Measurements from ENCODE around the gene ACTA1.

ACTA1 gene

DNA sequence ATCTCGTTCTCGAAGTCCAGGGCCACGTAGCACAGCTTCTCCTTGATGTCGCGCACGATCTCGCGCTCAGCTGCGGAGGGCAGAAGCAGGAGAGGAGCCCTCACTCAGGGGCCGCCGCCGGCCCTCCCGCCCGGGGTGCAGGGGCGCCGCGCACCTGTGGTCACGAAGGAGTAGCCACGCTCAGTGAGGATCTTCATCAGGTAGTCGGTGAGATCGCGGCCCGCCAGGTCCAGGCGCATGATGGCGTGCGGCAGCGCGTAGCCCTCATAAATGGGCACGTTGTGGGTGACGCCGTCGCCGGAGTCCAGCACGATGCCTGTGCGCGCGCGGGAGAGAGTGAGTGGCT, 1.8 kb downstream of the ACTA1 start:
- TF ChIP-seq ZFX (IDR thresholded peaks at IDR 0.05; ENCODE audit: borderline replicate concordance), result no peak
- TF ChIP-seq, protein P1, sequence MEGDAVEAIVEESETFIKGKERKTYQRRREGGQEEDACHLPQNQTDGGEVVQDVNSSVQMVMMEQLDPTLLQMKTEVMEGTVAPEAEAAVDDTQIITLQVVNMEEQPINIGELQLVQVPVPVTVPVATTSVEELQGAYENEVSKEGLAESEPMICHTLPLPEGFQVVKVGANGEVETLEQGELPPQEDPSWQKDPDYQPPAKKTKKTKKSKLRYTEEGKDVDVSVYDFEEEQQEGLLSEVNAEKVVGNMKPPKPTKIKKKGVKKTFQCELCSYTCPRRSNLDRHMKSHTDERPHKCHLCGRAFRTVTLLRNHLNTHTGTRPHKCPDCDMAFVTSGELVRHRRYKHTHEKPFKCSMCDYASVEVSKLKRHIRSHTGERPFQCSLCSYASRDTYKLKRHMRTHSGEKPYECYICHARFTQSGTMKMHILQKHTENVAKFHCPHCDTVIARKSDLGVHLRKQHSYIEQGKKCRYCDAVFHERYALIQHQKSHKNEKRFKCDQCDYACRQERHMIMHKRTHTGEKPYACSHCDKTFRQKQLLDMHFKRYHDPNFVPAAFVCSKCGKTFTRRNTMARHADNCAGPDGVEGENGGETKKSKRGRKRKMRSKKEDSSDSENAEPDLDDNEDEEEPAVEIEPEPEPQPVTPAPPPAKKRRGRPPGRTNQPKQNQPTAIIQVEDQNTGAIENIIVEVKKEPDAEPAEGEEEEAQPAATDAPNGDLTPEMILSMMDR (IDR thresholded peaks at IDR 0.05), result no peak
- H3K27ac ChIP-seq, result no peak overlapping the region

DNA sequence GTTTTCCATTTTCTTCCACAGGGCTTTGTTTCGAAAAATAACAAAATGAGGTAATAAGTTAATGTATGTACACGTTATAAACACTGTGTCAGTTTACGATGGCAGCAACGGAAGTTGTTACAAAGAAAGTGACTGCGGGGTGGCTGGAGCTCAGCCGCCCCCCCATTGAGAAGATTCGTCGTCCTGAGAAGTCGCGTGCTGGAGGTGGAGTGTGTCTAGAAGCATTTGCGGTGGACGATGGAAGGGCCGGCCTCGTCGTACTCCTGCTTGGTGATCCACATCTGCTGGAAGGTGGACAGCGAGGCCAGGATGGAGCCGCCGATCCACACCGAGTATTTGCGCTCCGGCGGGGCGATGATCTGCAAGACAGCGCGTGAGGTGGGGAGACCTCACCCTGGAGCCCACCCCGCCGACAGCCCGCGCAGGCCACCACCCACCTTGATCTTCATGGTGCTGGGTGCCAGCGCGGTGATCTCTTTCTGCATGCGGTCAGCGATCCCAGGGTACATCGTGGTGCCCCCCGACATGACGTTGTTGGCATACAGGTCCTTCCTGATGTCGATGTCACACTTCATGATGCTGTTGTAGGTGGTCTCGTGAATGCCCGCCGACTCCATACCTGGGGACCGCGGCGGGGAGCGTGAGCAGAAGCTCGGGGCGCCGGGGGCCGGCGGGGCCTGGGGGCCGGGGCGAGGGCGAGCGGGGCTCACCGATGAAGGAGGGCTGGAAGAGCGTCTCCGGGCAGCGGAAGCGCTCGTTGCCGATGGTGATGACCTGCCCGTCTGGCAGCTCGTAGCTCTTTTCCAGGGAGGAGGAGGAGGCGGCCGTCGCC, 2.4 kb downstream of the ACTA1 start:
- H3K27ac ChIP-seq, result no peak overlapping the region
- TF ChIP-seq, protein P1 (IDR thresholded peaks at IDR 0.05), result no peak
- TF ChIP-seq ZFX (IDR thresholded peaks at IDR 0.05; ENCODE audit: borderline replicate concordance), result no peak

DNA sequence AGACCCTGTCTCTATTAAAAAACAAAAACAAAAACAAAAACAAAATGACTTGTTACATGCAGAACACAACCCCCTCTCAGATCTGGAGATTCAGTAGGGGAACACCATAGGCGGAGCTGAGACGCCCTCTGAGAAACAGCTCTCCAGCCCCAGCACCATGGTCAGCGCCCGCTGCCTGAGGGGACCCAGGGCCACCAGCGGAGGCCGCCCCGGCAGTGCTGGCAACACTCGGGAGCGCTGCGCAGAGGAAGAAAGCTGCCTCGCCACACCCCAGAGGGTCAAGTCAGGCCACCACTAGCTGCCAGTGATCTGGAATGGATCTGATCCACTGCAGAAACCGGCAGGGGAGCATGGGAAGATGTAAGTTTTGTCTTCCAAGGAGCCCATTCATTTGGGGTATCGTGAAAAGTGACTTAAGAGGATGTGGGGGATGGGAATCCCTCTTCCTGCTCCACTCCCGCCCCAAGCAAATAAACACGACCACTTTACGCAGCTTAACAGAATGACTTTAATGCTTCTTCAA, 3.1 kb downstream of the ACTA1 start:
- H3K27ac ChIP-seq, result no peak overlapping the region
- no peak for TF ChIP-seq ZFX (IDR thresholded peaks at IDR 0.05; ENCODE audit: borderline replicate concordance)
- TF ChIP-seq, protein P1 (IDR thresholded peaks at IDR 0.05), result no peak

DNA sequence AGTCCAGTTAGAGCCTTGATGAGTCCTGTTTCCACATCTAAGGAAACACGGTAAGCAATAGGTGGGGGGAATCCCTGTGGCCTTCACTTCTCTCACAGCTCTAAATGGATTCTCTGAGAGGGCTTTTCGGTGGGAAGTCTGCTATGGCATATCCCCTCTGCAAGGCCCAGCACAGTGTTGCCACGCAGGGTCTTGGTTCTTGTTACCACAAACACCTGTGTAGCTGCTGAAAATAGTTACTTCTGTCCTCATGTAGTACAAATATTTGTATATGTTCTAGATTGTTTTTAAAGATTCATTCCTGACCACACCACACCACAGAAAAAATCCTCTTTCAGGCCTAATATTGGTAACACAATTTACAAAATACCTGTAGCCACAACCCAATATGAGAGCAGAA, 5.6 kb downstream of the ACTA1 start:
- no peak overlapping the region for H3K27ac ChIP-seq
- no peak for TF ChIP-seq ZFX (IDR thresholded peaks at IDR 0.05; ENCODE audit: borderline replicate concordance)
- TF ChIP-seq, protein P1 (IDR thresholded peaks at IDR 0.05), result no peak

DNA sequence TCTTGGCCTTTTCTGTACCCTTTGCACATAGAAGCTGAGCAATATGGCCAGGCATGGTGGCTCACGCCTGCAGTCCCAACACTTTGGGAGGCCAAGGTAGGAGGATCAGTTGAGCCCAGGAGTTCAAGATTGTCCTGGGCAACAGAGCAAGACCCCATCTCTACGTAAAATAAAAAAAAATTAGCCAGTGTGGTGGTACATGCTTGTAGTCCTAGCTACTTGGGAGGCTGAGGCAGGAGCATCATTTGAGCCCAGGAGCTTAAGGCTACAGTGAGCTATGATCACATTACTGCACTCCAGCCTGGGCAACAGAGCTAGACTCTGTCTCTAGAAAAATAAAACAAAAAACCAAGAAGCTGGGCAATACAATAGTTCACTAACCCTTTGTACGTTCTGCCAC, 6.3 kb downstream of the ACTA1 start:
- TF ChIP-seq, protein P1 (IDR thresholded peaks at IDR 0.05), result no peak
- no peak overlapping the region for H3K27ac ChIP-seq

DNA sequence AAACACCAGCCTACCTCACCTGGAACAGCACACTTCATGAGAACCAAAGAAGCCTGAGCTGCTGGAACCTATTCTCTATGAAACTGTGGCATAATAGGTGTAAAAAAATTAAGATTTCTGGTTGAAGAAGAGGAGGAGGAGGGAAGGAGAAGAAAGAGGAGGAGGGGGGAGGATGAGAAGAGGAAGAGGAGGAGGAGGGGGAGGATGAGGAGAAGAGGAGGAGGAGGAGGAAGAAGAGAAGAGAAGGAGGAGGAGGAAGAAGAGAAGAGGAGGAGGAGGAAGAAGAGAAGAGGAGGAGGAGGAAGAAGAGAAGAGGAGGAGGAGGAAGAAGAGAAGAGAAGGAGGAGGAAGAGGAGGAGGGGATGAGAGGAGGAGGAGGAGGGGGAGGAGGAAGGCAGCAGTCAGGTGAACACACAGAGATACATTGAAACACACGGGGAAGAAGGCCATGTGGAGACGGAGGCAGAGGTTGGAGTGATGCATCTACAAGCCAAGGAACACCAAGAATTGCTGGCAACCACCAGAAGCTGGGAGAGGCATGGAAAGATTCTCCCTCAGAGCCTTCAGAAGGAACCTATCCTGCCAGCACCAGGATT, 8.2 kb downstream of the ACTA1 start:
- TF ChIP-seq, protein P1 (IDR thresholded peaks at IDR 0.05), result no peak
- TF ChIP-seq ZFX (IDR thresholded peaks at IDR 0.05; ENCODE audit: borderline replicate concordance), result no peak
- no peak overlapping the region for H3K27ac ChIP-seq

DNA sequence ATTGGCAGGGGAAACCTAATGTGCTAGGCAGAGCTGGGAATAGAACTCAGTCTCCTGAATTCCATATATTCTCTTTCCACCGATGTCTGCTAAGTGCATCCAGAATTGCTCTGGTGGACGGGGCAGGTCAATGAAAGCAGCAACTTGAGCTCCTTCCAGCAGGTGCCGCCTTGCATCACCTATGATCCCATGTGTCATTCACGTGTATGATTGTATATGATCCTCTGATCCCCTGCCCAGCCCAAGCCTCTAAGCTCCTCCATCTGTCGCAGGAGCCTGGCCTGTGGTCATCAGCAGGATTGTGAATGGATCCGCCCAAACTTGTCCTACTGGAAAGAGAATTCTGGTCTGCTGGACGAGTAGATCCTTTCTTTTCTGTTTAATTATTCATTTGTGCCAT, 13.1 kb downstream of the ACTA1 start:
- TF ChIP-seq, protein P1 (IDR thresholded peaks at IDR 0.05), result peak; percentile 49
- TF ChIP-seq ZFX (IDR thresholded peaks at IDR 0.05; ENCODE audit: borderline replicate concordance), result no peak
- H3K27ac ChIP-seq, result no peak overlapping the region

Measured in 22Rv1 (cell line).